Upper lobe of right lung (tissue), 1 donor: ENCODE measurements around the gene DNAJB5. TPM values are rescaled to one million over a fixed set of nuclear protein-coding genes. Genes with fewer than 3 reads are reported as not detected.

Experiments used
- ATAC-seq: fragments of 200-7000 bp; cut with Tn5 transposase; one replicate; pipeline ENCODE4 v1.9.1; 2020; ENCODE audit warnings: mild to moderate bottlenecking, moderate library complexity
- DNase-seq: peaks from one replicate; pipeline ENCODE4 v3.0.0-alpha.2; 2020
- H3K27ac ChIP-seq: fragments of 200-600 bp; one replicate; pipeline ENCODE4 v1.8.0; 2022
- H3K27me3 ChIP-seq: fragments of 200-600 bp; one replicate; pipeline ENCODE4 v1.8.0; 2022; ENCODE audit warnings: mild to moderate bottlenecking
- H3K36me3 ChIP-seq: fragments of 200-600 bp; one replicate; pipeline ENCODE4 v1.8.0; 2022
- H3K4me1 ChIP-seq: fragments of 200-600 bp; one replicate; pipeline ENCODE4 v1.8.0; 2022
- H3K4me3 ChIP-seq: fragments of 200-600 bp; one replicate; pipeline ENCODE4 v1.8.0; 2022; ENCODE audit warnings: mild to moderate bottlenecking
- H3K9me3 ChIP-seq: fragments of 200-600 bp; one replicate; pipeline ENCODE4 v1.8.0; 2022
- intact Hi-C: fragments of 100-400 bp; cut with DNase I; formaldehyde crosslinking; loops from one replicate; pipeline ENCODE4 v1.11.0; 2022
- total RNA-seq: library from RNA; stranded (reverse); fragmentation: NEBNext Ultra II Directional; extraction: Animal tissue kit (Norgen Biotek cat#: 25700); gene quantifications from one replicate; pipeline ENCODE4 v1.2.1, GENCODE V29; 2021
- TF ChIP-seq, protein P1 (sequence below): fragments of 200-600 bp; IDR thresholded peaks from one replicate; pipeline ENCODE4 v1.8.0; 2022; ENCODE audit warnings: antibody characterized with exemption
- donor health status: DM: no; HTN: yes; CAD: no; lungs with severe emphysema.

DNAJB5 gene
- total RNA-seq, 1 donor from 2014 or later, result 8.3 TPM

DNA sequence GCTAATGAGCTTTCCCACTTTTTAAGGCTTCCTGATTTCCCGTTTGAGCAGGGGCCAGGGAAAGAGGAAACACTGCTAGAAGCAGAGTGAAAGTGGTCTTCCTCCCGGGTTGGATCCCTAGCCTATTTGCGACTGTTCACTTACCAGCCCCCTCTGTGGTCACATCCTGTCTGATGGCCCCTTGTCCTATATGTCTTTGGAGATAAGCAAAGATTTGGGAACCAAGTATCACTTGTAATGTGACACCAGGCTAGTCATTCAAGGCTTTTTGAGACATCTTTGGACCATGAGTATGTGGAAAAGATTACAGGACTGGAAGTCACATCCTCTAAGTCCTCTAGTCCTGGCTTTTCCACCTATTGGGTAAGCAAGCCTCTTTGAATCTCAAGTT, 6.1 kb downstream of the DNAJB5 start:
- DNase-seq (no peak), ATAC-seq (no peak)
- intact Hi-C loops, result no loop called here
- Histone ChIP-seq H3K9me3 (no peaks in the 10 kb centered on the region), H3K4me3 (no peak overlapping the region), H3K27ac (no peak overlapping the region), H3K4me1 (peaks cover 25% of the 10 kb centered on the region), H3K27me3 (no peaks in the 10 kb centered on the region), H3K36me3 (peaks cover 7% of the 10 kb centered on the region)
- TF ChIP-seq, protein P1, sequence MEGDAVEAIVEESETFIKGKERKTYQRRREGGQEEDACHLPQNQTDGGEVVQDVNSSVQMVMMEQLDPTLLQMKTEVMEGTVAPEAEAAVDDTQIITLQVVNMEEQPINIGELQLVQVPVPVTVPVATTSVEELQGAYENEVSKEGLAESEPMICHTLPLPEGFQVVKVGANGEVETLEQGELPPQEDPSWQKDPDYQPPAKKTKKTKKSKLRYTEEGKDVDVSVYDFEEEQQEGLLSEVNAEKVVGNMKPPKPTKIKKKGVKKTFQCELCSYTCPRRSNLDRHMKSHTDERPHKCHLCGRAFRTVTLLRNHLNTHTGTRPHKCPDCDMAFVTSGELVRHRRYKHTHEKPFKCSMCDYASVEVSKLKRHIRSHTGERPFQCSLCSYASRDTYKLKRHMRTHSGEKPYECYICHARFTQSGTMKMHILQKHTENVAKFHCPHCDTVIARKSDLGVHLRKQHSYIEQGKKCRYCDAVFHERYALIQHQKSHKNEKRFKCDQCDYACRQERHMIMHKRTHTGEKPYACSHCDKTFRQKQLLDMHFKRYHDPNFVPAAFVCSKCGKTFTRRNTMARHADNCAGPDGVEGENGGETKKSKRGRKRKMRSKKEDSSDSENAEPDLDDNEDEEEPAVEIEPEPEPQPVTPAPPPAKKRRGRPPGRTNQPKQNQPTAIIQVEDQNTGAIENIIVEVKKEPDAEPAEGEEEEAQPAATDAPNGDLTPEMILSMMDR, result no peak

DNA sequence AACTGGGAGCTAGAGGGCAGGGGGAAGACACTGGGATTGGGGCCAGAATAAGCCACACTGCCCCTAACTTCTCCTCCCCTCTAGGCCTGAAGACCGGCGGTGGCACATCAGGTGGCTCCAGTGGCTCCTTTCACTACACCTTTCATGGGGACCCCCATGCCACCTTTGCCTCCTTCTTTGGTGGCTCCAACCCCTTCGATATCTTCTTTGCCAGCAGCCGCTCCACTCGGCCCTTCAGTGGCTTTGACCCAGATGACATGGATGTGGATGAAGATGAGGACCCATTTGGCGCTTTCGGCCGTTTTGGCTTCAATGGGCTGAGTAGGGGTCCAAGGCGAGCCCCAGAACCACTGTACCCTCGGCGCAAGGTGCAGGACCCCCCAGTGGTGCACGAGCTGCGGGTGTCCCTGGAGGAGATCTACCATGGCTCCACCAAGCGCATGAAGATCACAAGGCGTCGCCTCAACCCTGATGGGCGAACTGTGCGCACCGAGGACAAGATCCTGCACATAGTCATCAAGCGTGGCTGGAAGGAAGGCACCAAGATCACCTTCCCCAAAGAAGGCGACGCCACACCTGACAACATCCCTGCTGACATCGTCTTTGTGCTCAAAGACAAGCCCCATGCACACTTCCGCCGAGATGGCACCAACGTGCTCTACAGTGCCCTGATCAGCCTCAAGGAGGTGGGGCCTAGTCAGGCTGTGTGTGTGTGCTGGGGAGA, 6.8 kb downstream of the DNAJB5 start:
- Histone ChIP-seq H3K36me3 (peaks cover 7% of the 10 kb centered on the region), H3K4me3 (no peak overlapping the region), H3K9me3 (no peaks in the 10 kb centered on the region), H3K27ac (no peak overlapping the region), H3K4me1 (peaks cover 25% of the 10 kb centered on the region), H3K27me3 (no peaks in the 10 kb centered on the region)
- DNase-seq, result no peak
- TF ChIP-seq, protein P1, result no peak
- intact Hi-C loops, result no loop called here
- ATAC-seq, result no peak

DNA sequence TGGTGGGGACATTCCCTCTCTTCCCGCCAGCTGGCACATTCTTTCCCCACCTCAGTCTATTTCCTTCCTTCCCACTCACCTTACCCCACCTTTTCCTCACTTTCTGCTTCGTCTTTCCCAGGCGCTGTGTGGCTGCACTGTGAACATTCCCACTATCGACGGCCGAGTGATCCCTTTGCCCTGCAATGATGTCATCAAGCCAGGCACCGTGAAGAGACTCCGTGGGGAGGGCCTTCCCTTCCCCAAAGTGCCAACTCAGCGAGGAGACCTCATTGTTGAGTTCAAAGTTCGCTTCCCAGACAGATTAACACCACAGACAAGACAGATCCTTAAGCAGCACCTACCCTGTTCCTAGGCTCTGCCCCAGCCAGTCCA, 7.3 kb downstream of the DNAJB5 start:
- H3K4me3 ChIP-seq, result no peak overlapping the region
- ATAC-seq, result no peak
- no peaks in the 10 kb centered on the region for H3K9me3 ChIP-seq
- no peaks in the 10 kb centered on the region for H3K27me3 ChIP-seq
- H3K27ac ChIP-seq, result no peak overlapping the region
- intact Hi-C loops, result no loop called here
- H3K4me1 ChIP-seq, result peaks cover 25% of the 10 kb centered on the region
- DNase-seq, result no peak
- peaks cover 7% of the 10 kb centered on the region for H3K36me3 ChIP-seq
- TF ChIP-seq, protein P1, result no peak

DNA sequence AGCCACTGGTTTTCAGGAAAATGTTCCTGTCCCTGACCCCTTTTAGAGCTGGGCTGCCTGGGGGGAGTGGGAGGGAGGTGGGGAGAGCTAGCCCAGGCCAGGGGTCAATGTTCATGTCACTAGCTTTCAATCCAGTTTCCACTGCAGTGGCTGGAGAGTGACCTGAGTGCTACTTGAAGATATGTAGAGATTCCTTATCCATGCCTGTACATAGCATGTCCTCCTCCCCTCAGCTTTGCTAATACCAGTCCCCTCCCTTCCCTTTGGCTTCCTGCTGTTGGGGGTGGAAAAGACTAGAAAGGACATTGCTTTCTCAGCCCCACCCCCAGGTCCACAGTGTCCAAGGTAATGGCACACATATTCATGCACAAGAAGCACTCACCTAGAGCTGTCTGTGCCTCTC, 7.8 kb downstream of the DNAJB5 start:
- no peaks in the 10 kb centered on the region for H3K9me3 ChIP-seq
- peaks cover 7% of the 10 kb centered on the region for H3K36me3 ChIP-seq
- TF ChIP-seq, protein P1, result no peak
- ATAC-seq (no peak), DNase-seq (no peak)
- peaks cover 25% of the 10 kb centered on the region for H3K4me1 ChIP-seq
- no peaks in the 10 kb centered on the region for H3K27me3 ChIP-seq
- no peak overlapping the region for H3K4me3 ChIP-seq
- intact Hi-C loops, result no loop called here
- no peak overlapping the region for H3K27ac ChIP-seq

DNA sequence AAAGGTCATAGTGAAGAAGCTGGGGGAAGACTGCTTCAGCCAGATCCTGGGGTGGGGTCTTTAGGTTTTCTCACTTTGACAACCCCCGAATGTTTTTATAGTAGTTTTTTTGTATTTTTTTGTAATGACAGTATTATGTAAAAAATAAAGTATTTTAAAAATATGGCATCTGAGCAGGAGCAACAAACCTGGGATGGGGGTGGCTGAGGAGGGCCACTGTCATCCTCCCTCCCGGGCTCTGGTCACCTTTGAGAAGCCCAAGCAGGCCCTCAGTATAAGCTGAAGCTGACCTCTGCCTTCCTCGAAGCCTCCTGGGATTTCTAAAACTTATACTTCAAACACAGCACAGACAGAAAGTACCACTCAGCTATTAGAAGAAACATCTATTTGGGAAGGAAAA, 8.7 kb downstream of the DNAJB5 start:
- ATAC-seq (no peak), DNase-seq (no peak)
- intact Hi-C loops, result no loop called here
- Histone ChIP-seq H3K4me3 (no peak overlapping the region), H3K4me1 (peaks cover 24% of the 10 kb centered on the region), H3K9me3 (no peaks in the 10 kb centered on the region), H3K36me3 (peaks cover 7% of the 10 kb centered on the region), H3K27me3 (no peaks in the 10 kb centered on the region), H3K27ac (no peak overlapping the region)
- TF ChIP-seq, protein P1, result no peak

DNA sequence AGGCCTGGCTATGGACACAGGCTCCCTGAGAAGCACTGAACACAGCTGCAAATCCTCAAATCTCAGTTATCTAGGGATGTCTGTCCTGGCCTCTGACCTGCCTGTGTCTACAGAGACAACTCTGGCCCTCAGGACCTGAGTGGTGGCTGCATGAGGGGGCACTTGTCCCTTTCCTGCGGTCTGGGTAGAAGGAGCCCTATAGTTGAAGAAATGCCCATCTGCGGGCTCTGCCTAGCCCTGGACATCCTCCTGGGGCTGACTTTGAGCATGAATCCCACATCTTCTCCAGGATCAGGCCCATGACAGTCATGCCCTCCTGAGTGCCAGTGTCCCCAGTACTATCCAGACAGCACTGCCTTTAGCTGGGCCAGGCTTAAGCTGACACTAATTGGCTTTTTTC, 10.0 kb downstream of the DNAJB5 start:
- DNase-seq (no peak), ATAC-seq (no peak)
- Histone ChIP-seq H3K9me3 (no peaks in the 10 kb centered on the region), H3K4me1 (peaks cover 11% of the 10 kb centered on the region), H3K4me3 (no peak overlapping the region), H3K36me3 (peaks cover 7% of the 10 kb centered on the region), H3K27ac (no peak overlapping the region), H3K27me3 (no peaks in the 10 kb centered on the region)
- TF ChIP-seq, protein P1, result no peak
- intact Hi-C loops, result no loop called here
